Lower lobe of right lung (tissue), 2 donors: ENCODE data around the gene LRRC63. TPM values are rescaled to one million over a fixed set of nuclear protein-coding genes. Genes with fewer than 3 reads are reported as not detected.
A peak's percentile ranks its signal among the peaks of the same experiment; 100 is the strongest.

ENCODE experiments used
- ATAC-seq, 2 donors: fragments of 200-7000 bp; cut with Tn5 transposase; one replicate each; pipeline ENCODE4 v1.9.1; 2020 to 2022; ENCODE audit warnings: mild to moderate bottlenecking in 2 of 2, moderate library complexity in 2 of 2
- DNase-seq: peaks from one replicate; pipeline ENCODE4 v3.0.0-alpha.2; 2020
- H3K27ac ChIP-seq: fragments of 200-600 bp; one replicate; pipeline ENCODE4 v1.8.0; 2022
- H3K27me3 ChIP-seq: fragments of 200-600 bp; one replicate; pipeline ENCODE4 v1.8.0; 2022; ENCODE audit warnings: low read depth
- H3K36me3 ChIP-seq: fragments of 200-600 bp; one replicate; pipeline ENCODE4 v1.8.0; 2022; ENCODE audit warnings: mild to moderate bottlenecking
- H3K4me1 ChIP-seq: fragments of 200-600 bp; one replicate; pipeline ENCODE4 v1.8.0; 2022
- H3K4me3 ChIP-seq: fragments of 200-600 bp; one replicate; pipeline ENCODE4 v1.8.0; 2022; ENCODE audit warnings: mild to moderate bottlenecking
- H3K9me3 ChIP-seq: fragments of 200-600 bp; one replicate; pipeline ENCODE4 v1.8.0; 2022
- intact Hi-C: fragments of 100-400 bp; cut with DNase I; formaldehyde crosslinking; loops from one replicate; pipeline ENCODE4 v1.11.0; 2022
- total RNA-seq: library from RNA; stranded (reverse); fragmentation: NEBNext Ultra II Directional; extraction: Animal tissue kit (Norgen Biotek cat#: 25700); gene quantifications from one replicate; pipeline ENCODE4 v1.2.1, GENCODE V29; 2021
- TF ChIP-seq, protein P1 (sequence below): fragments of 200-600 bp; IDR thresholded peaks from one replicate; pipeline ENCODE4 v1.8.0; 2022; ENCODE audit warnings: antibody characterized with exemption, mild to moderate bottlenecking
- donor health status: DM: no; HTN: yes; CAD: no; lungs with severe emphysema.

Gene LRRC63
- total RNA-seq, 1 donor from 2014 or later: 1.7 TPM

DNA sequence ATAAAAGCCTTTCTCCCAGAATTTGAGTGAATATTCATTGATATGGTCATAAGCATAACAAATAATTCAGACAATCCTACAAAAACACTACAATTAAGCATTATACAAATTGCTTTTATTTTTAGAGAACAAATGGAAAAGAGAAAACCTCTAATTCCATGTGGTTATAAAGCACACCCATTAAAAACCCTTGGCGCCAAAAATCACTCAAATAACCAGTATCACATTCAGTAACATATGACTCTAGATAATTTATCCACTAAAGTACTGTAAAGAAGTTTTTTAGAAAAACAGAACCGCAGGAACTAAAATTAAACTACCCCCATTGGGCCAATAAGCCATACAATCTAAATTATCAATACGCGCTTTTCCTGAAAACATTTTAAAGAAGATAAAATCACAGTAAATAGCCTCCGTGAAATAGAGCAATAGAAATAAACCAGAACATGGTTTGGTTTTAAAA, 30.3 kb upstream of the LRRC63 start:
- no peak for ATAC-seq
- Histone ChIP-seq H3K27me3 (no peaks in the 10 kb centered on the region), H3K27ac (peak overlapping the region; percentile 75), H3K36me3 (no peaks in the 10 kb centered on the region), H3K4me1 (peaks cover 27% of the 10 kb centered on the region), H3K4me3 (peak overlapping the region; percentile 49), H3K9me3 (no peaks in the 10 kb centered on the region)
- no peak for DNase-seq
- intact Hi-C loops: no loop called here
- TF ChIP-seq, protein P1, sequence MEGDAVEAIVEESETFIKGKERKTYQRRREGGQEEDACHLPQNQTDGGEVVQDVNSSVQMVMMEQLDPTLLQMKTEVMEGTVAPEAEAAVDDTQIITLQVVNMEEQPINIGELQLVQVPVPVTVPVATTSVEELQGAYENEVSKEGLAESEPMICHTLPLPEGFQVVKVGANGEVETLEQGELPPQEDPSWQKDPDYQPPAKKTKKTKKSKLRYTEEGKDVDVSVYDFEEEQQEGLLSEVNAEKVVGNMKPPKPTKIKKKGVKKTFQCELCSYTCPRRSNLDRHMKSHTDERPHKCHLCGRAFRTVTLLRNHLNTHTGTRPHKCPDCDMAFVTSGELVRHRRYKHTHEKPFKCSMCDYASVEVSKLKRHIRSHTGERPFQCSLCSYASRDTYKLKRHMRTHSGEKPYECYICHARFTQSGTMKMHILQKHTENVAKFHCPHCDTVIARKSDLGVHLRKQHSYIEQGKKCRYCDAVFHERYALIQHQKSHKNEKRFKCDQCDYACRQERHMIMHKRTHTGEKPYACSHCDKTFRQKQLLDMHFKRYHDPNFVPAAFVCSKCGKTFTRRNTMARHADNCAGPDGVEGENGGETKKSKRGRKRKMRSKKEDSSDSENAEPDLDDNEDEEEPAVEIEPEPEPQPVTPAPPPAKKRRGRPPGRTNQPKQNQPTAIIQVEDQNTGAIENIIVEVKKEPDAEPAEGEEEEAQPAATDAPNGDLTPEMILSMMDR: no peak

DNA sequence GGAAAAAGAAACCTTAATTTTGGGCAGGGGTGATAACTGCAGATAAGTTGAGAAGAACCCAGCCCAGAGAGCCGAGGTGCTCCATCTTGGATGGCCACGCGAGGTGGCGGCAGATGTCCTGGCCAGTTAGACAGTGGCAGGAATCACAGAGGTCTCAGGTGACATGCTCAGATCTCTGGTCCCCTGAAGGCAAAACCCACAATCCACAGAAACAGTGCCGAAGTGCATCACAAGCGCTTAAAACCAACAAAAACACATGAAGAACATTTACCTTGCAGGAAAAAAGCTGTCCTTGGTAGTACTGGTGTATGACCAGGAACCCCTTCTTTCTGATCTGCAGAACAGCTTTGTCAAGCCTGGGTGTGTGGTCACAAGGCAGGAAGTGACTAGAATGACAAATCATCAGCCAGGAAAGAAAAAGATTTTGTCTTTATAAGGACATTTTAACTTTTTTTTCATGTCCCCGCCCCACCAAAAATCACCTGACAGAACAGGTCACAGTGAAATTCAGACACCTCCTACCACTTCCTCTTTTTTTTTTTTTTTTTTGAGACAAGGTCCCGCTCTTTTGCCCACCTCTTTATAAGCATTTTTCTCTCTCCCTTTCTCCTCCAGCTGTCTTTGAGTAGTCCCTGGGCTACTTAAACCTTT, 29.8 kb upstream of the LRRC63 start, which contains the start of gene LCP1:
Gene LCP1 (minus strand): TSS at position 338 of the 651 bp plus-strand sequence. CDS start 22,515 bp downstream, outside the sequence.
- Histone ChIP-seq H3K9me3 (no peaks in the 10 kb centered on the region), H3K27me3 (no peaks in the 10 kb centered on the region), H3K4me1 (peaks cover 27% of the 10 kb centered on the region), H3K36me3 (no peaks in the 10 kb centered on the region), H3K27ac (peak within 1 kb of the TSS; percentile 75), H3K4me3 (peak within 1 kb of the TSS; percentile 49)
- TF ChIP-seq, protein P1: no peak
- intact Hi-C loops: no loop called here
- ATAC-seq: peak; percentile 69 to 78
- no peak for DNase-seq

DNA sequence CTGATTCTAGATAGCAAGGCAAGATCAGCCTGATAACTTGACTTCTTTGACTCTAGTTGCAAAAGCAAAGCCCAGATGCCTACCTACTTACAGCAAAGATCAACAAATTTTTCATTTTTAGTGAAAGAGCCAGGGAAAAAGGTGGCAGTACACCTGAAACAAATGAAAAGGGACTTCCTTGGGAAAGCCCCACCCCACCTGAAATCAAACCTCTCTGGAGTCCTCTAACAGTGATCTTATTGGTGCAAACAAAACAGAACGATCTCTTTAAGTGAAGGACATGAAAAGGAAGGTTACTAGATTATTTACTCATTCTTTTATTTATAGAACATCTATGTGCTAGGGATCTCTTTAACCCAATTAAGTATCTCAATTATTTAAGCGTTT, 29.2 kb upstream of the LRRC63 start:
- intact Hi-C loops: no loop called here
- DNase-seq (no peak), ATAC-seq (no peak)
- H3K36me3 ChIP-seq: no peaks in the 10 kb centered on the region
- TF ChIP-seq, protein P1: no peak
- no peaks in the 10 kb centered on the region for H3K9me3 ChIP-seq
- H3K27ac ChIP-seq: peak overlapping the region; percentile 75
- H3K27me3 ChIP-seq: no peaks in the 10 kb centered on the region
- peaks cover 27% of the 10 kb centered on the region for H3K4me1 ChIP-seq
- peak overlapping the region; percentile 49 for H3K4me3 ChIP-seq

DNA sequence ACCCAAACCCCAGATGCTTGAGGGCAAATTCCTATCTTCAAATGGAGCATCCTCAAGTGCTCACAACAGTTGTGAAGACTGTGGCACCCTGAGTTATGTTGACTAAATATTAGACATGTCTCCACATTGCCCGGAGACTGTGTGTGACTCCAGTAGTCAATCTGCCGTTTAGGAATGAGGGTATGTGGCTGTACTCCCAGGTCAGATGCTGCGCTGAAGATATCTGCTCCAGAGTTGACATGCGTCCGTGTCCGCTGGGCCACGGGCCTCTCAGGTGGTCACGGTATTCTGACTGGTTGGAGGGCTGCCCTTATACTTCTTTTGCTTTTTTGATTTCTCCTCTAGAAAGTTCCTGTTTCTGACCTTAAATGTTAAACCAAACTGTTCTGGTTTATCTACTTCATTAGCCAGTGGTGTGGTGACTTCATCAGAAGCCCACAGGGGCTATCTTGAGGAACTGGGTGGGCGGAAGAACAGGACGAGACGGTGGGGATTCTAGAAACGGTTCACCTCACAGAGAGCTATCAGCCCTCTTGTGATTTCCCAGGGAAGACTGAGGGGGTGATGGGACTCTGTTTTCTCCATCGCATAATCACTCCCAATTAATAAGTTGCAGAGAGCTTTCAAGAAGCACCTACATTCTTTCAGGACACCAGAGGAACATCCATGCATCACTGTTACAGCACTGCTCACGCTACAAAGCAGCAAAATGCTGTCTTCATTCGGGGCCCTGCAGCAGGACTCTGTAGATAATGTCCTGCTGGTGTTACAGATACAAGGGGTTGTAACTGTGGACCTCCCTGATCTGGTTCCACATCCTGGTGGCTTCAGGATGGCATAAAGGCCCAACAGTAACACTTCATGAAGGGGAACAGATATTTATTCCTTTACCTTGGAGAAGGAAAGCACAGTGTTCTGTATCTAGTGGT, 28.4 kb upstream of the LRRC63 start:
- TF ChIP-seq, protein P1: no peak
- no peaks in the 10 kb centered on the region for H3K9me3 ChIP-seq
- ATAC-seq (peak in 1 of 2 donors; percentile 14), DNase-seq (no peak)
- no peaks in the 10 kb centered on the region for H3K36me3 ChIP-seq
- intact Hi-C loops: no loop called here
- H3K4me3 ChIP-seq: no peak overlapping the region
- H3K4me1 ChIP-seq: peaks cover 27% of the 10 kb centered on the region
- H3K27me3 ChIP-seq: no peaks in the 10 kb centered on the region
- H3K27ac ChIP-seq: peak overlapping the region; percentile 75

DNA sequence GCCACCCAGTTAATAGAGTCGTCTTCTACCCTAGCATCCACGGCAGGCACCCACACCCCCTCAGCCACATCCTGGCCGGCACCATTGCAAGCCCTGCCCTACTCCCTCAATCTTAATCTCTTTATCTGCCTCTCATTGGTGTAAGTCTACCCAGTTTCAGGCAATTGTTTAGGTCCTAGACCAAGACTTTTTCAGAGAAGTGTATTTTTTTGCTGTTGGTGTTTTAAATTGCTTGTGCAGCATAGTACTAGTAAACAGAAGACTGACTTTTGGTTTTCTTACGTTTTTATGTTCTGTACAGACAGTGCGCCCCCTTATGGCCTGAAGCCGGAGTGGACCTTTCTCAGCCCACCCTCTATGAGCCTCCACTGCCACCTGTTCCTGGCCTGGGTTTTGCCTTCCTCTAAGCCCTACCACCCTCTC, 27.4 kb upstream of the LRRC63 start:
- H3K4me1 ChIP-seq: peaks cover 27% of the 10 kb centered on the region
- H3K9me3 ChIP-seq: no peaks in the 10 kb centered on the region
- ATAC-seq: peak; percentile 66 to 73
- intact Hi-C loops: no loop called here
- peak; percentile 62 for DNase-seq
- no peaks in the 10 kb centered on the region for H3K27me3 ChIP-seq
- H3K4me3 ChIP-seq: no peak overlapping the region
- no peak overlapping the region for H3K27ac ChIP-seq
- no peaks in the 10 kb centered on the region for H3K36me3 ChIP-seq
- TF ChIP-seq, protein P1: peak; percentile 50
